IMR-90 (cell line): ENCODE measurements around the gene DHRS7C.

Source experiments
- BHLHE40 ChIP-seq: fragments of 150-350 bp; IDR thresholded peaks from 2 replicates; pipeline ENCODE4 v1.6.1; 2016; ENCODE audit warnings: mild to moderate bottlenecking, low read depth, low read length
- CEBPB ChIP-seq: IDR thresholded peaks from 2 replicates; pipeline ENCODE4 v1.6.1; 2012; ENCODE audit warnings: low read depth, low read length, improper control_type of control experiment
- CHD1 ChIP-seq: IDR thresholded peaks from 2 replicates; pipeline ENCODE4 v1.6.1; 2012; ENCODE audit warnings: low read depth, low read length, improper control_type of control experiment
- FOS ChIP-seq: fragments of 150-350 bp; IDR thresholded peaks from 2 replicates; pipeline ENCODE4 v1.6.1; 2016; ENCODE audit warnings: low read depth, low read length
- MAZ ChIP-seq: IDR thresholded peaks from 2 replicates; pipeline ENCODE4 v1.6.1; 2012; ENCODE audit warnings: low read depth, mild to moderate bottlenecking, low read length, improper control_type of control experiment, moderate library complexity, borderline replicate concordance
- MXI1 ChIP-seq: IDR thresholded peaks from 2 replicates; pipeline ENCODE4 v1.6.1; 2012; ENCODE audit warnings: low read depth, mild to moderate bottlenecking, low read length, moderate library complexity, borderline replicate concordance
- POLR2A ChIP-seq: IDR thresholded peaks from 2 replicates; pipeline ENCODE4 v1.6.1; 2012; ENCODE audit warnings: mild to moderate bottlenecking, low read depth, low read length
- RCOR1 ChIP-seq: IDR thresholded peaks from 2 replicates; pipeline ENCODE4 v1.6.1; 2012; ENCODE audit warnings: mild to moderate bottlenecking, low read length, improper control_type of control experiment; ENCODE audit not compliant: insufficient replicate concordance
- SMC3 ChIP-seq: fragments of 150-350 bp; IDR thresholded peaks from 2 replicates; pipeline ENCODE4 v1.6.1; 2016; ENCODE audit warnings: low read depth, mild to moderate bottlenecking, antibody characterized with exemption, low read length, moderate library complexity
- TF ChIP-seq, protein P1 (sequence below): conservative IDR thresholded peaks from 2 replicates; pipeline ENCODE4 v1.5.1; 2012; ENCODE audit warnings: mild to moderate bottlenecking, low read depth, low read length, improper control_type of control experiment

DNA sequence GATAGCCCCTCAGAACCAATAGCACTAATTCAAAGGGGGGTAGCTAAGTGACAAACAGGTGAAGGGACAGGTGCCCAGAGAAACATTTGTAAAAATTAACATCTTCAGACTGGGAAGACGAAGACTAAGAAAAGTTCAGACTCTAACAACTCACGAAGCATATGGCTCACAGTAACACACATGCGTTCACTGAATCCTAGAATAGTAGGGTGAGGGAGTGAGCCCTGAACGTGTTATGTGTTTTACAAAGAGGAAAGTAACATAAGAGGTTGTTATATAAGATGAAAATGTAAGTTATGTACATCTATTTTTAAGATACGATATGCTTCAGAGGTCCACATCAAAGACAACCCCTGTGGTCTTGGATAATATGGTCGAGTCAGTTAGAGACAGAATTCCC, 15.3 kb upstream of the DHRS7C start:
- TF ChIP-seq, protein P1, sequence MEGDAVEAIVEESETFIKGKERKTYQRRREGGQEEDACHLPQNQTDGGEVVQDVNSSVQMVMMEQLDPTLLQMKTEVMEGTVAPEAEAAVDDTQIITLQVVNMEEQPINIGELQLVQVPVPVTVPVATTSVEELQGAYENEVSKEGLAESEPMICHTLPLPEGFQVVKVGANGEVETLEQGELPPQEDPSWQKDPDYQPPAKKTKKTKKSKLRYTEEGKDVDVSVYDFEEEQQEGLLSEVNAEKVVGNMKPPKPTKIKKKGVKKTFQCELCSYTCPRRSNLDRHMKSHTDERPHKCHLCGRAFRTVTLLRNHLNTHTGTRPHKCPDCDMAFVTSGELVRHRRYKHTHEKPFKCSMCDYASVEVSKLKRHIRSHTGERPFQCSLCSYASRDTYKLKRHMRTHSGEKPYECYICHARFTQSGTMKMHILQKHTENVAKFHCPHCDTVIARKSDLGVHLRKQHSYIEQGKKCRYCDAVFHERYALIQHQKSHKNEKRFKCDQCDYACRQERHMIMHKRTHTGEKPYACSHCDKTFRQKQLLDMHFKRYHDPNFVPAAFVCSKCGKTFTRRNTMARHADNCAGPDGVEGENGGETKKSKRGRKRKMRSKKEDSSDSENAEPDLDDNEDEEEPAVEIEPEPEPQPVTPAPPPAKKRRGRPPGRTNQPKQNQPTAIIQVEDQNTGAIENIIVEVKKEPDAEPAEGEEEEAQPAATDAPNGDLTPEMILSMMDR = no peak
- TF ChIP-seq MXI1 (no peak), RCOR1 (no peak), POLR2A (no peak), FOS (no peak), MAZ (no peak), SMC3 (no peak), CHD1 (no peak), BHLHE40 (no peak), CEBPB (no peak)
